Naive B cell (primary cell): Measurements from ENCODE around the gene CNTN5. TPM values are rescaled to one million over a fixed set of nuclear protein-coding genes. Genes with fewer than 3 reads are reported as not detected.

ENCODE experiments used
- ATAC-seq, 2 donors: fragments of 150-1000 bp; cut with Tn5 transposase; 2 replicates each; pipeline ENCODE4 v1.10.0; 2021; ENCODE audit warnings: low read depth in 2 of 2, mild to moderate bottlenecking in 2 of 2, moderate library complexity in 2 of 2
- DNase-seq: peaks from one replicate; pipeline ENCODE4 v3.0.0; 2022
- H3K27ac Mint-ChIP-seq, 6 donors: one replicate each; pipeline ENCODE4 v1.8.0; 2020 to 2022; ENCODE audit warnings: mild to moderate bottlenecking in 6 of 6, mixed read lengths in 6 of 6, moderate library complexity in 5 of 6, inconsistent platforms in 2 of 6
- H3K27me3 Mint-ChIP-seq, 3 donors: one replicate each; pipeline ENCODE4 v1.8.0; 2021 to 2022; ENCODE audit warnings: mixed read lengths in 3 of 3, mild to moderate bottlenecking in 1 of 3
- H3K36me3 Mint-ChIP-seq, 2 donors: one replicate each; pipeline ENCODE4 v1.8.0; 2020 to 2022; ENCODE audit warnings: mixed read lengths in 2 of 2, inconsistent platforms in 1 of 2, mild to moderate bottlenecking in 1 of 2
- H3K4me1 Mint-ChIP-seq, 3 donors: one replicate each; pipeline ENCODE4 v1.8.0; 2020 to 2022; ENCODE audit warnings: mixed read lengths in 3 of 3, inconsistent platforms in 1 of 3, mild to moderate bottlenecking in 1 of 3, moderate library complexity in 1 of 3
- H3K4me3 Mint-ChIP-seq, 8 donors: one replicate each; pipeline ENCODE4 v1.8.0; 2020 to 2022; ENCODE audit warnings: mild to moderate bottlenecking in 8 of 8, mixed read lengths in 8 of 8, moderate library complexity in 8 of 8, inconsistent platforms in 2 of 8
- H3K9me3 Mint-ChIP-seq, 7 donors: one replicate each; pipeline ENCODE4 v1.8.0; 2020 to 2022; ENCODE audit warnings: mixed read lengths in 7 of 7, mild to moderate bottlenecking in 5 of 7, inconsistent platforms in 2 of 7, moderate library complexity in 1 of 7
- polyA plus RNA-seq, 6 donors: library from polyadenylated mRNA; unstranded; fragments of 300-500 nt; fragmentation: Illumina TruSeq; gene quantifications; one replicate each; pipeline ENCODE4 v1.2.3, GENCODE V29; 2021; ENCODE audit warnings: low read depth in 6 of 6

CNTN5 gene
- polyA plus RNA-seq, 6 donors from 2014 or later: not detected

GRCh38 chr11:99188221-99188620 lies 167.5 kb downstream of the CNTN5 start:
- ATAC-seq (no peak), DNase-seq (no peak)
- Mint-ChIP-seq H3K9me3 (peaks cover 0 to 8% (median 2%) of the 10 kb centered on the region in 7 donors), H3K4me3 (no peak overlapping the region), H3K4me1 (no peaks in the 10 kb centered on the region), H3K36me3 (no peaks in the 10 kb centered on the region), H3K27me3 (no peaks in the 10 kb centered on the region), H3K27ac (no peak overlapping the region)

DNA sequence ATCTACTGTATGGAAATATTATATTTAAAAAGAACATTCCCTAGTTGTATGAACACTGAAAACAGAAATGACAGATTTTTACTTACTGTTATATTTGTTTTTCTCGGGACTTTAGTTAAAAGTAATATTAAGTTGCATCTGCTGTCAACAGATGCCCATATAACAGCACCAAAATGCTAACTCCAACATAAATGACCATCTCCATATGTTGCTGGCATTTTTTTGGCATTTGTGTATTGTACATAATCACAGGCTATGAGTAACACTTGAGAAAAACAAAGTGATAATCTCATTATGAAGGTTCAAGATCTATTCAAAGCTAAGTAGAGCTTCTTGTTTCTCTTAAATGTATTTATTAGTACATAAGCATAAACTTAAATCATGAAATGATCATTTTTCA lies 172.0 kb downstream of the CNTN5 start:
- H3K36me3 Mint-ChIP-seq: no peaks in the 10 kb centered on the region

GRCh38 chr11:99197477-99197876 lies 176.7 kb downstream of the CNTN5 start:
- ATAC-seq: no peak
- no peaks in the 10 kb centered on the region for H3K27me3 Mint-ChIP-seq
- DNase-seq: no peak

More for the DNA sequence above, 172.0 kb downstream of the CNTN5 start:
- Mint-ChIP-seq H3K4me3 (no peak overlapping the region), H3K27ac (no peak overlapping the region), H3K27me3 (no peaks in the 10 kb centered on the region), H3K9me3 (peaks cover 0 to 4% (median 1%) of the 10 kb centered on the region in 7 donors), H3K4me1 (no peaks in the 10 kb centered on the region)
- DNase-seq (no peak), ATAC-seq (no peak)

DNA sequence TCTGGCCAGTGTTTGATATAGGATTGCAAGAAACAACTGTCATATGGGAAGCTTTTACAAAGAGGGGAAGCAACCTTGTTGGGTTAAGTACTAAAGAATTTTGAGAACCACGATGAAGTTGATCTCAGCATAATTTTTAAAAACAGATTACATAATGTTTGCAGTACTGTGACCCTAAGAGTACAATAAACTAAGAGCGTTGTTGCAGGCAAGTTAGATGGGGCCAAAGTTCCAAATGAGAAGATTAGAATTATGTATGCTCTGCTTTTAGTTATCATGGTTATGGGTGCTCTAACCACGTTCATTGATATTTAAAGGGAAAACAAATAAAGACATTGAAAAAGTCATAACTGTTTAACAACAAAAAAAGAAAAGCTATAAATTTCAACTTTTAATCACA lies 177.5 kb downstream of the CNTN5 start:
- no peak for DNase-seq
- no peak for ATAC-seq
- Mint-ChIP-seq H3K9me3 (peaks cover 0 to 6% (median 4%) of the 10 kb centered on the region in 7 donors), H3K36me3 (no peaks in the 10 kb centered on the region), H3K4me1 (no peaks in the 10 kb centered on the region), H3K4me3 (no peak overlapping the region), H3K27me3 (no peaks in the 10 kb centered on the region), H3K27ac (no peak overlapping the region)

More at GRCh38 chr11:99197477-99197876, 176.7 kb downstream of the CNTN5 start:
- Mint-ChIP-seq H3K4me3 (no peak overlapping the region), H3K4me1 (no peaks in the 10 kb centered on the region), H3K27ac (no peak overlapping the region), H3K9me3 (peaks cover 0 to 6% (median 2%) of the 10 kb centered on the region in 7 donors), H3K36me3 (no peaks in the 10 kb centered on the region)

DNA sequence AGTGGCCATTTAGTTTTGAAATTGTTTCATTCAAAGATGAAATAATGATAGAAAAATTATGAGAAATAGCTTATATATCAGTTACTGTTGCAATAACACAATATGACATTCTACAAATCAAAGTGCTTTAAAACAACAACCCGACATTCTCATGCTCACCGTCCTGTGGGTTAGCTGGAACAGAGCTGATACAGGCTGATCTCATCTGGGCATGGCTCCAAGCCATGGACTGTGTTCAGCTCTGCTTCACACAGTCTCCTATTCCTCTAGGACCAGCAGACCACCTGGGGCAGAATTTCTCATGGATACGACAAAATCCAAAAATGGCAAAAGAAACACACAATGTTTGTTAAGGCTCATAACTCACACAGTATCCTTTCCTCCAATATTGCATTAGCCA lies 178.6 kb downstream of the CNTN5 start:
- no peak overlapping the region for H3K4me3 Mint-ChIP-seq
- peaks cover 0 to 6% (median 4%) of the 10 kb centered on the region in 7 donors for H3K9me3 Mint-ChIP-seq
- no peak for ATAC-seq
- H3K4me1 Mint-ChIP-seq: no peaks in the 10 kb centered on the region
- H3K36me3 Mint-ChIP-seq: no peaks in the 10 kb centered on the region
- no peaks in the 10 kb centered on the region for H3K27me3 Mint-ChIP-seq
- H3K27ac Mint-ChIP-seq: no peak overlapping the region
- no peak for DNase-seq

GRCh38 chr11:99200720-99201119 lies 180.0 kb downstream of the CNTN5 start:
- H3K4me1 Mint-ChIP-seq: no peaks in the 10 kb centered on the region
- no peak for DNase-seq
- H3K36me3 Mint-ChIP-seq: no peaks in the 10 kb centered on the region
- no peak overlapping the region for H3K27ac Mint-ChIP-seq
- peaks cover 0 to 6% (median 4%) of the 10 kb centered on the region in 7 donors for H3K9me3 Mint-ChIP-seq
- no peaks in the 10 kb centered on the region for H3K27me3 Mint-ChIP-seq
- ATAC-seq: no peak
- no peak overlapping the region for H3K4me3 Mint-ChIP-seq

GRCh38 chr11:99208813-99209212 lies 188.1 kb downstream of the CNTN5 start:
- DNase-seq (no peak), ATAC-seq (no peak)
- H3K36me3 Mint-ChIP-seq: no peaks in the 10 kb centered on the region
- no peaks in the 10 kb centered on the region for H3K4me1 Mint-ChIP-seq
- H3K27me3 Mint-ChIP-seq: no peaks in the 10 kb centered on the region
- no peak overlapping the region for H3K4me3 Mint-ChIP-seq
- H3K9me3 Mint-ChIP-seq: peaks cover 0 to 4% (median 0%) of the 10 kb centered on the region in 7 donors
- H3K27ac Mint-ChIP-seq: no peak overlapping the region

GRCh38 chr11:99229544-99229943 lies 208.8 kb downstream of the CNTN5 start:
- ATAC-seq: no peak
- Mint-ChIP-seq H3K9me3 (peaks cover 0 to 8% (median 5%) of the 10 kb centered on the region in 7 donors), H3K27me3 (no peaks in the 10 kb centered on the region), H3K4me3 (no peak overlapping the region), H3K27ac (no peak overlapping the region), H3K4me1 (no peaks in the 10 kb centered on the region), H3K36me3 (no peaks in the 10 kb centered on the region)
- DNase-seq: no peak

DNA sequence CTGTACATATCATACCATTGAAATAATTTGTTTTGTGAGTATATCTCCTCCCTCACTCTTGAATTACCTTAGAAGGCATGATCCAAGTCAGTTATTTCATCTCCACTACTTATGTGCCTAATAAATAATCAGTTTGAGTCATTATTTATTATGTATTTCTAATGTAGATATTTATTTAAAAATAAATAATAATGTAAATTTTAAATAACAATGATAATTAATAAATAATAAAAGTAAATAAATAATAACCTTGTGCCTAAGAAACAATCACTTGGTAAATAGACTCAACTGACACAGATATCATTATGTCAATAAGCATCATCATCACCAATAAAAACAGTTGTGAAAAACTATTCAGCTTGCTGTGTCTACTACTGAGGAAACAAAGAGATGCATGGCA lies 213.8 kb downstream of the CNTN5 start:
- ATAC-seq (no peak), DNase-seq (no peak)
- no peaks in the 10 kb centered on the region for H3K4me1 Mint-ChIP-seq
- H3K9me3 Mint-ChIP-seq: peaks cover 0 to 8% (median 4%) of the 10 kb centered on the region in 7 donors
- no peak overlapping the region for H3K4me3 Mint-ChIP-seq
- H3K27me3 Mint-ChIP-seq: no peaks in the 10 kb centered on the region
- no peak overlapping the region for H3K27ac Mint-ChIP-seq
- H3K36me3 Mint-ChIP-seq: no peaks in the 10 kb centered on the region

GRCh38 chr11:99238401-99238800 lies 217.7 kb downstream of the CNTN5 start:
- DNase-seq (no peak), ATAC-seq (no peak)
- no peaks in the 10 kb centered on the region for H3K36me3 Mint-ChIP-seq
- H3K4me3 Mint-ChIP-seq: no peak overlapping the region
- no peaks in the 10 kb centered on the region for H3K4me1 Mint-ChIP-seq
- peaks cover 0 to 7% (median 2%) of the 10 kb centered on the region in 7 donors for H3K9me3 Mint-ChIP-seq
- no peaks in the 10 kb centered on the region for H3K27me3 Mint-ChIP-seq
- no peak overlapping the region for H3K27ac Mint-ChIP-seq

DNA sequence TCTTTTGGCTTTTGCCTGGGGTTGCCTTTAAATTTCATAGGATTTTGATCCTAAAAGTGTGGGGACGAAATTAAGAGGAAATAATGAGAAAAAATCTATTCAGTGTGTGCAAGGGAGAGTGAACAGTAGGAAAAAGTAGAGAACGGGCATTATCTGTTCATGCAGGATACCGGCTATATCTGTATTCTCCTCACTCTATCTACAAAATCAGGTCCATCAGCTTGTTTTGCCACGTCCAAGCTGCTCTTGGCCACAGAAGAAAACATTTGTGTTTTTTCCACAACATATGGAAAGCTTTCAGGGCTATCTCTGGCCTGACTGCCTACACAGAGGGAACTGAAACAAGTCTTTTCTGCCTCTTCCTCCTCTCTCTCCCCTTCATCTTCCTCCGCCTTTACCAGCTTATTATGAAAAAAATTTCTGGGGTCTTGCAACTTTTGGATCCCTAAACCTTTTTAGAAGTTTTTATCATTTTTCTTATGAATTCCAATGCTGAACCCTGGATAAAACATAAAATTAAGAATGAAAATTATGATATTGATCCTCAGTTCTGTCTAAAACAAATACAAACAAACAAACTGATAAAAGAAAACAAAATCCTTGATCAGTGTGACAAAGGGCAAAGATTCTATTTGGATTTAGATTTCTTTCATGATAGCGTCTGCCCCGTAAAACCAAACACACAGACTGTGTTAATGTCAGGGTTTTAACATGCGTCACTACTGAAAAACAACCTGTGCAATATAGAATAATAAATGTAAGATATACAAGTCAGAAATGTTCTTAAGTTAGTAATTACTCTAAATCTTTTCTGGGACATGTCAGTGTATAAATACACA lies 219.7 kb downstream of the CNTN5 start:
- peaks cover 0 to 5% (median 2%) of the 10 kb centered on the region in 7 donors for H3K9me3 Mint-ChIP-seq
- H3K4me1 Mint-ChIP-seq: no peaks in the 10 kb centered on the region
- no peak overlapping the region for H3K4me3 Mint-ChIP-seq
- ATAC-seq (no peak), DNase-seq (no peak)
- no peak overlapping the region for H3K27ac Mint-ChIP-seq
- no peaks in the 10 kb centered on the region for H3K27me3 Mint-ChIP-seq
- no peaks in the 10 kb centered on the region for H3K36me3 Mint-ChIP-seq

- peaks cover 0 to 5% (median 2%) of the 10 kb centered on the region in 7 donors for H3K9me3 Mint-ChIP-seq
- no peaks in the 10 kb centered on the region for H3K4me1 Mint-ChIP-seq
- H3K27ac Mint-ChIP-seq: peak overlapping the region in 1 of 6 donors; percentile 35
- no peaks in the 10 kb centered on the region for H3K27me3 Mint-ChIP-seq
- no peak overlapping the region for H3K4me3 Mint-ChIP-seq
- ATAC-seq (no peak), DNase-seq (no peak)
- H3K36me3 Mint-ChIP-seq: no peaks in the 10 kb centered on the region
Observed at GRCh38 chr11:99241066-99241465, 220.3 kb downstream of the CNTN5 start.

DNA sequence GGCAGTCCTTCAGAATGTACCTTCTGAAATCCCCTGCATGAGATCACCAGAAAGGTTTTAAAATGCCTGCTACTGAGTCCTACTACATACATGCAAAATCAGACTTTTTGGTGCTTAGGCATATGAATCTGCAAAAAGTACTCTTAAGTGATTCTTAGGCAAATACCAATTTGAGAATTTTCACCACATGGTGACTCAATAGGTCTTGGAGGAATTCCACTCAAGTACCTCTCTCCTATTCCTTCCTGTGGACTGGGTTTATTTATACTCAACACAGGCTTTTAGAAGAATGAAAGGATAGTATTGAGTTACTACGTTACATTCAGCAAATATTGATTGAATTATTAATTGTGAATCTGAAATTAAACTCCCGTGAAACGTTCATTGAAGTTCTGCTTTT lies 223.9 kb downstream of the CNTN5 start:
- H3K9me3 Mint-ChIP-seq: peaks cover 0 to 5% (median 2%) of the 10 kb centered on the region in 7 donors
- H3K4me3 Mint-ChIP-seq: no peak overlapping the region
- no peak for DNase-seq

GRCh38 chr11:99246199-99246598 lies 225.4 kb downstream of the CNTN5 start:
- Mint-ChIP-seq H3K9me3 (peaks cover 0 to 5% (median 2%) of the 10 kb centered on the region in 7 donors), H3K27me3 (no peaks in the 10 kb centered on the region), H3K27ac (no peak overlapping the region), H3K4me1 (no peaks in the 10 kb centered on the region), H3K4me3 (no peak overlapping the region), H3K36me3 (no peaks in the 10 kb centered on the region)
- no peak for ATAC-seq
- no peak for DNase-seq

More for the DNA sequence above, 223.9 kb downstream of the CNTN5 start:
- no peaks in the 10 kb centered on the region for H3K4me1 Mint-ChIP-seq
- H3K27ac Mint-ChIP-seq: no peak overlapping the region
- H3K36me3 Mint-ChIP-seq: no peaks in the 10 kb centered on the region
- H3K27me3 Mint-ChIP-seq: no peaks in the 10 kb centered on the region
- no peak for ATAC-seq
